Endothelial cell of umbilical vein (primary cell): ENCODE results near the gene PKNOX1. TPM values are rescaled to one million over a fixed set of nuclear protein-coding genes. Genes with fewer than 3 reads are reported as not detected.

Source experiments
- BruUV-seq: library from RNA; stranded (reverse); fragments of 400-500 nt; replicated peaks from 2 replicates; lab custom pipeline; 2021; lab: Mats Ljungman, UMichigan
- CTCF ChIA-PET: fragments of 300-600, 350-600 bp; sonication (Branson Sonifier 250); formaldehyde crosslinking; loops from one replicate; lab custom pipeline; 2021; ENCODE audit warnings: antibody characterized with exemption, inconsistent platforms; lab: Charles Lee
- POLR2A ChIA-PET: fragments of 300-600, 350-600 bp; sonication (Branson Sonifier 250); formaldehyde crosslinking; loops from one replicate; lab custom pipeline; 2021; ENCODE audit warnings: antibody characterized with exemption, inconsistent platforms; lab: Charles Lee
- DNase-seq: peaks from one replicate; pipeline ENCODE4 v3.0.0-alpha.2; 2011; ENCODE audit warnings: low read depth, low spot score
- FAIRE-seq: peaks from 2 replicates; lab custom pipeline; 2011; peaks lifted over from hg19 to GRCh38; lab: Jason Lieb, UNC
- H2AFZ ChIP-seq: 2 replicates; pipeline ENCODE4 v1.6.0; 2012; ENCODE audit warnings: low read depth, low read length, control low read depth, inconsistent platforms
- H3K27ac ChIP-seq: 2 replicates; pipeline ENCODE4 v1.5.1; 2011; ENCODE audit warnings: low read depth, mild to moderate bottlenecking, control low read depth, low read length, moderate library complexity; ENCODE audit not compliant: insufficient read depth
- H3K27me3 ChIP-seq, 2 experiments: 2 replicates each; pipeline versions ENCODE4 v1.6.0 to v1.6.1; 2011; ENCODE audit warnings: low read length in 2 of 2, mixed read lengths in 1 of 2; ENCODE audit not compliant: control insufficient read depth in 2 of 2, insufficient read depth in 2 of 2
- H3K36me3 ChIP-seq, 2 experiments: 2 replicates in 1 of 2; 3 replicates in 1 of 2; pipeline ENCODE4 v1.5.1; 2011; ENCODE audit warnings: low read length in 2 of 2, mild to moderate bottlenecking in 1 of 2, moderate library complexity in 1 of 2; ENCODE audit not compliant: control insufficient read depth in 2 of 2, insufficient read depth in 2 of 2; ENCODE audit errors: extremely low read depth in 1 of 2
- H3K4me1 ChIP-seq: 3 replicates; pipeline ENCODE4 v1.5.1; 2011; ENCODE audit warnings: mild to moderate bottlenecking, low read length; ENCODE audit not compliant: control insufficient read depth, insufficient read depth; ENCODE audit errors: extremely low read depth
- H3K4me2 ChIP-seq: 2 replicates; pipeline ENCODE4 v1.6.1; 2011; ENCODE audit warnings: low read length, control low read depth, mixed read lengths; ENCODE audit not compliant: insufficient read depth
- H3K4me3 ChIP-seq, 3 experiments: fragments of 200-600 bp in 1 of 3; sonication (generic), shearing (Covaris generic) in 1 of 3; replicated peaks in 1 of 3; 2 replicates each; pipeline ENCODE4 v1.5.1; 2011 to 2016; ENCODE audit warnings: control low read depth in 3 of 3, low read length in 3 of 3, mild to moderate bottlenecking in 2 of 3, inconsistent platforms in 1 of 3, low read depth in 1 of 3, moderate library complexity in 1 of 3; ENCODE audit not compliant: insufficient read depth in 1 of 3
- H3K79me2 ChIP-seq: 2 replicates; pipeline ENCODE4 v1.6.0; 2012; ENCODE audit warnings: low read length, inconsistent platforms; ENCODE audit not compliant: control insufficient read depth, insufficient read depth
- H3K9ac ChIP-seq: replicated peaks from 2 replicates; pipeline ENCODE3; 2011; ENCODE audit warnings: low read length, control low read depth; ENCODE audit not compliant: insufficient read depth; ENCODE audit errors: extremely low read depth
- H3K9me1 ChIP-seq: replicated peaks from 3 replicates; pipeline ENCODE4 v1.6.0; 2011; ENCODE audit warnings: mild to moderate bottlenecking, low read length; ENCODE audit not compliant: control insufficient read depth, insufficient read depth; ENCODE audit errors: extremely low read depth
- H3K9me3 ChIP-seq: replicated peaks from 2 replicates; pipeline ENCODE4 v1.5.1; 2012; ENCODE audit warnings: low read length, inconsistent platforms; ENCODE audit not compliant: control insufficient read depth, insufficient read depth
- H4K20me1 ChIP-seq: replicated peaks from 2 replicates; pipeline ENCODE3; 2011; ENCODE audit warnings: mild to moderate bottlenecking, low read length; ENCODE audit not compliant: control insufficient read depth, insufficient read depth; ENCODE audit errors: extremely low read depth
- EZH2 ChIP-seq: IDR thresholded peaks from 2 replicates; pipeline ENCODE4 v1.6.1; 2012; ENCODE audit warnings: borderline replicate concordance, low read depth, mild to moderate bottlenecking, moderate library complexity, low read length, inconsistent platforms; ENCODE audit not compliant: severe bottlenecking
- FOS ChIP-seq: IDR thresholded peaks from 2 replicates; pipeline ENCODE4 v1.6.1; 2011; ENCODE audit warnings: mild to moderate bottlenecking, low read length, moderate library complexity, borderline replicate concordance; ENCODE audit not compliant: insufficient read depth
- GATA2 ChIP-seq: IDR thresholded peaks from 2 replicates; pipeline ENCODE4 v1.7.0; 2011; ENCODE audit warnings: low read depth, mild to moderate bottlenecking, moderate library complexity, mixed read lengths, low read length; ENCODE audit not compliant: insufficient read length, insufficient read depth
- JUN ChIP-seq: IDR thresholded peaks from 2 replicates; pipeline ENCODE4 v1.6.1; 2011; ENCODE audit warnings: borderline replicate concordance, low read depth; ENCODE audit not compliant: insufficient read length, insufficient read depth
- MYC ChIP-seq: IDR thresholded peaks from one replicate; pipeline ENCODE4 v1.6.1; 2011; ENCODE audit warnings: mild to moderate bottlenecking, low read depth, low read length
- POLR2A ChIP-seq: IDR thresholded peaks from 2 replicates; pipeline ENCODE4 v1.6.1; 2012; ENCODE audit warnings: low read depth, mild to moderate bottlenecking, control low read depth, low read length
- POLR2AphosphoS5 ChIP-seq: IDR thresholded peaks from 2 replicates; pipeline ENCODE4 v1.6.1; 2012; ENCODE audit warnings: low read depth, mild to moderate bottlenecking, control low read depth, low read length, moderate library complexity; ENCODE audit not compliant: insufficient read depth
- dilution Hi-C: fragments of 300-500 bp; cut with MboI; formaldehyde crosslinking; loops from one replicate; pipeline ENCODE4 v1.15.0; 2019; ENCODE audit warnings: low sequenced_read_pairs; ENCODE audit not compliant: extremely low pct_ligation_motif_present
- intact Hi-C: fragments of 100-400 bp; cut with micrococcal nuclease; formaldehyde crosslinking; loops from one replicate; pipeline ENCODE4 v1.10.0; 2022
- polyA plus RNA-seq, 4 experiments: library from polyadenylated mRNA; depleted of rRNA in 3 of 4; stranded (reverse) in 3 of 4; unstranded in 1 of 4; fragments of >200 nt; gene quantifications; 2 replicates each; pipeline versions ENCODE4 v1.2.1 to v1.2.3, GENCODE V29; 2011 to 2012; ENCODE audit warnings: missing spikeins in 1 of 4
- total RNA-seq: library from RNA; stranded (reverse); gene quantifications from 2 replicates; pipeline ENCODE4 v1.2.3, GENCODE V29; 2021
- TF ChIP-seq, protein P1 (sequence below), 2 donors: IDR thresholded peaks; 1 replicate in 1 of 2; 2 replicates in 1 of 2; pipeline ENCODE4 v1.5.1; 2011; ENCODE audit warnings: low read length in 2 of 2, mild to moderate bottlenecking in 2 of 2, moderate library complexity in 2 of 2, control low read depth in 1 of 2, inconsistent platforms in 1 of 2, low read depth in 1 of 2; ENCODE audit not compliant: insufficient read depth in 1 of 2; ENCODE audit errors: extremely low read depth in 1 of 2
- TF ChIP-seq, protein P2 (sequence below): IDR thresholded peaks from 2 replicates; pipeline ENCODE4 v1.6.1; 2011; ENCODE audit not compliant: insufficient read depth, insufficient read length

Gene PKNOX1
- total and polyA plus RNA-seq, 2 donors (not counting 3 experiments of a cell fraction or from before 2014, with no cell fraction given) = 16.6 to 23.6 TPM

DNA sequence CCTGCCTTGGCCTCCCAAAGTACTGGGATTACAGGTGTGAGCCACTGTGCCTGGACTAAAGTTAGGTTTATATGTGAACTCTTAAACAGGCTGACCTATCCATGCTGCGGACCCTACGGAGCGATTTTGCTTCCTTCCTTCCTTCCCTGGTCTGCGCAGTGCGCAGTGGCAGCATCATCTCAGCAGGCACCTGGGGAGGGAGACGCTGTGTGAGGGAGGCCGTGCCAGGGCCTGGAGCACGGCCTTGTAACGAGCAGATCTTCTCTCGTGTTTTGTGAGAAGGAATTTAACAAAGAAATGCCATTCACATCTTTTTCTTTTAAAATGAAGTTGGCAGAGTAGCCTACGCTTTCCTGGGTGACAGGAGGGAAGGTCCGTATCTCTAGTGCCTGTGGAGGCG is 45.8 kb downstream of the PKNOX1 start:
- Histone ChIP-seq H2AFZ (no peak overlapping the region), H3K9ac (no peak overlapping the region), H3K9me3 (no peaks in the 10 kb centered on the region), H3K79me2 (no peaks in the 10 kb centered on the region), H3K36me3 (peaks cover 0 to 11% of the 10 kb centered on the region in 2 experiments), H3K9me1 (no peaks in the 10 kb centered on the region), H3K4me3 (no peak overlapping the region), H3K4me2 (no peak overlapping the region), H3K27me3 (no peaks in the 10 kb centered on the region), H3K4me1 (no peaks in the 10 kb centered on the region), H3K27ac (no peak overlapping the region), H4K20me1 (no peaks in the 10 kb centered on the region)
- TF ChIP-seq EZH2 (no peak), JUN (no peak), MYC (no peak), FOS (no peak), GATA2 (no peak), POLR2A (no peak), POLR2AphosphoS5 (no peak)
- TF ChIP-seq, protein P1, sequence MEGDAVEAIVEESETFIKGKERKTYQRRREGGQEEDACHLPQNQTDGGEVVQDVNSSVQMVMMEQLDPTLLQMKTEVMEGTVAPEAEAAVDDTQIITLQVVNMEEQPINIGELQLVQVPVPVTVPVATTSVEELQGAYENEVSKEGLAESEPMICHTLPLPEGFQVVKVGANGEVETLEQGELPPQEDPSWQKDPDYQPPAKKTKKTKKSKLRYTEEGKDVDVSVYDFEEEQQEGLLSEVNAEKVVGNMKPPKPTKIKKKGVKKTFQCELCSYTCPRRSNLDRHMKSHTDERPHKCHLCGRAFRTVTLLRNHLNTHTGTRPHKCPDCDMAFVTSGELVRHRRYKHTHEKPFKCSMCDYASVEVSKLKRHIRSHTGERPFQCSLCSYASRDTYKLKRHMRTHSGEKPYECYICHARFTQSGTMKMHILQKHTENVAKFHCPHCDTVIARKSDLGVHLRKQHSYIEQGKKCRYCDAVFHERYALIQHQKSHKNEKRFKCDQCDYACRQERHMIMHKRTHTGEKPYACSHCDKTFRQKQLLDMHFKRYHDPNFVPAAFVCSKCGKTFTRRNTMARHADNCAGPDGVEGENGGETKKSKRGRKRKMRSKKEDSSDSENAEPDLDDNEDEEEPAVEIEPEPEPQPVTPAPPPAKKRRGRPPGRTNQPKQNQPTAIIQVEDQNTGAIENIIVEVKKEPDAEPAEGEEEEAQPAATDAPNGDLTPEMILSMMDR (IDR thresholded peaks at IDR 0.05; ENCODE audit: extremely low read depth in 1 of 2, insufficient read depth in 1 of 2, low read depth in 1 of 2, low read length in 2 of 2) = no peak
- TF ChIP-seq, protein P2, sequence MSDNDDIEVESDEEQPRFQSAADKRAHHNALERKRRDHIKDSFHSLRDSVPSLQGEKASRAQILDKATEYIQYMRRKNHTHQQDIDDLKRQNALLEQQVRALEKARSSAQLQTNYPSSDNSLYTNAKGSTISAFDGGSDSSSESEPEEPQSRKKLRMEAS = no peak
- FAIRE-seq (no peak), DNase-seq (no peak)
- no TSS peak for BruUV-seq
- ChIA-PET POLR2A (no interaction called here), CTCF (no interaction called here)
- intact Hi-C loops (no loop called here), dilution Hi-C loops (no loop called here)
